ENCODE results near the gene SRM. TPM values are rescaled to one million over a fixed set of nuclear protein-coding genes. Genes with fewer than 3 reads are reported as not detected.
A peak's percentile ranks its signal among the peaks of the same experiment; 100 is the strongest.

The SRM gene
- total and polyA plus RNA-seq, 2 of the 13 experiments (the other 11 are each of a cell fraction or from before 2014, with no cell fraction given): 27.9 to 31.8 TPM

DNA sequence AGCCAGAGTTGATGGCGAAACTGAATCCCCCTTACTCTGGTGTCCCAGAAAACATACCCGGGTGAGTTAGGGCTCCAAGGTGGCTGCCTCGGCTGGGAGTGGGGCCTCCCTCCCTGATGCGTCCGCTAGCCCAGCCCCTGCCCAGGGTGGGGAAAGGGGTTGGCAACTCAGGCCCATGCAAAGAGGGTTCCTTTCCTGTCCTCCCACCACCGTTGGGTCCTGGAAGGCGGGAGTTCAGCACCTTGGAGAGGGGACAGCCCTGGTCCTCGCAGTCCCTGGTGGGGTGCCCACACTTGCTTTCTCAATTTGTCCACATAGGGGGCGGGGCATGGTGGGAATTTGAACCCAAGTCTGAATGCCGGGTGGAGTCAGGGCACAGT, 6.1 kb downstream of the SRM start (continued):
- TF ChIP-seq ZMYM4 (CRISPR knock-in tag; IDR thresholded peaks at IDR 0.05): no peak
- 0 out of 2 replicates have a peak, but pooled peaks have one; percentile 42 for TF ChIP-seq ZNF709 (CRISPR knock-in tag; IDR thresholded peaks at IDR 0.05)
- no peak for TF ChIP-seq GMEB1 (CRISPR knock-in tag; IDR thresholded peaks at IDR 0.05; ENCODE audit: borderline replicate concordance)
- TF ChIP-seq ZNF460 (CRISPR knock-in tag; IDR thresholded peaks at IDR 0.05; ENCODE audit: borderline replicate concordance): no peak
- TF ChIP-seq ZNF160 (CRISPR knock-in tag; IDR thresholded peaks at IDR 0.05): no peak
- TF ChIP-seq, protein P1, sequence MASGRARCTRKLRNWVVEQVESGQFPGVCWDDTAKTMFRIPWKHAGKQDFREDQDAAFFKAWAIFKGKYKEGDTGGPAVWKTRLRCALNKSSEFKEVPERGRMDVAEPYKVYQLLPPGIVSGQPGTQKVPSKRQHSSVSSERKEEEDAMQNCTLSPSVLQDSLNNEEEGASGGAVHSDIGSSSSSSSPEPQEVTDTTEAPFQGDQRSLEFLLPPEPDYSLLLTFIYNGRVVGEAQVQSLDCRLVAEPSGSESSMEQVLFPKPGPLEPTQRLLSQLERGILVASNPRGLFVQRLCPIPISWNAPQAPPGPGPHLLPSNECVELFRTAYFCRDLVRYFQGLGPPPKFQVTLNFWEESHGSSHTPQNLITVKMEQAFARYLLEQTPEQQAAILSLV (CRISPR knock-in tag; IDR thresholded peaks at IDR 0.05; ENCODE audit: borderline replicate concordance): 0 out of 2 replicates have a peak, but pooled peaks have one; percentile 43
- 0 out of 2 replicates have a peak, but pooled peaks have one; percentile 11 for TF ChIP-seq RARA (CRISPR knock-in tag; IDR thresholded peaks at IDR 0.05)
- TF ChIP-seq, protein P2, sequence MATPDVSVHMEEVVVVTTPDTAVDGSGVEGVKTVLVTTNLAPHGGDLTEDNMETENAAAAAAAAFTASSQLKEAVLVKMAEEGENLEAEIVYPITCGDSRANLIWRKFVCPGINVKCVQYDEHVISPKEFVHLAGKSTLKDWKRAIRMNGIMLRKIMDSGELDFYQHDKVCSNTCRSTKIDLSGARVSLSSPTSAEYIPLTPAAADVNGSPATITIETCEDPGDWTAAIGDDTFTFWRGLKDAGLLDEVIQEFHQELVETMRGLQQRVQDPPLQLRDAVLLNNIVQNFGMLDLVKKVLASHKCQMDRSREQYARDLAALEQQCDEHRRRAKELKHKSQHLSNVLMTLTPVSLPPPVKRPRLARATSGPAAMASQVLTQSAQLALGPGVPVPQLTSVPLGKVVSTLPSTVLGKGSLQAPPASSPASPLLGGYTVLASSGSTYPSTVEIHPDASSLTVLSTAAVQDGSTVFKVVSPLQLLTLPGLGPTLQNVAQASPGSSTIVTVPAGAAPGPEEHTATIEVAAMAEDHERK (CRISPR knock-in tag; IDR thresholded peaks at IDR 0.05; ENCODE audit: low read depth): no peak
- TF ChIP-seq ZNF646 (CRISPR knock-in tag; IDR thresholded peaks at IDR 0.05): no peak
- 0 out of 2 replicates have a peak, but pooled peaks have one; percentile 24 for TF ChIP-seq ZNF740 (CRISPR knock-in tag; IDR thresholded peaks at IDR 0.05)
- no peak for TF ChIP-seq ZNF350 (CRISPR knock-in tag; IDR thresholded peaks at IDR 0.05; ENCODE audit: borderline replicate concordance, low read depth)
- peak; percentile 41; the same call in 1 of the 2 replicates for TF ChIP-seq ZBTB38 (CRISPR knock-in tag; IDR thresholded peaks at IDR 0.05)
- no peak for TF ChIP-seq XBP1 (CRISPR knock-in tag; IDR thresholded peaks at IDR 0.05)
- no peak for TF ChIP-seq KLF6 (CRISPR knock-in tag; IDR thresholded peaks at IDR 0.05)
- no peak for TF ChIP-seq ATF6 (CRISPR knock-in tag; conservative IDR thresholded peaks at IDR 0.05)
- TF ChIP-seq NFIB (CRISPR knock-in tag; IDR thresholded peaks at IDR 0.05; ENCODE audit: borderline replicate concordance): no peak
